SK-N-MC (cell line): Measurements from ENCODE around the gene HYDIN.
"Not testable (repeated sequence)": the region's sequence is repeated elsewhere in the genome, so short reads cannot be mapped to it uniquely, and the experiment has no call there.

Experiments
- EZH2 ChIP-seq: fragments of 200-600 bp; sonication (generic); IDR thresholded peaks from one replicate; pipeline ENCODE4 v1.6.1; 2017; ENCODE audit warnings: antibody characterized with exemption
- FOXP2 ChIP-seq: optimal IDR thresholded peaks from 2 replicates; pipeline ENCODE3; 2011; ENCODE audit warnings: mild to moderate bottlenecking, moderate library complexity; ENCODE audit not compliant: insufficient read depth; ENCODE audit errors: extremely low read length, control extremely low read depth
- POLR2AphosphoS5 ChIP-seq: IDR thresholded peaks from 2 replicates; pipeline ENCODE4 v1.6.1; 2012; ENCODE audit warnings: mild to moderate bottlenecking, low read depth, low read length, borderline replicate concordance

GRCh38 chr16:70882311-70882710 lies 348.2 kb downstream of the HYDIN start:
- TF ChIP-seq POLR2AphosphoS5, EZH2, FOXP2: not testable (repeated sequence)
